Measurements from ENCODE around the gene CHMP2A. TPM values are rescaled to one million over a fixed set of nuclear protein-coding genes. Genes with fewer than 3 reads are reported as not detected.
"Not testable (repeated sequence)": the region's sequence is repeated elsewhere in the genome, so short reads cannot be mapped to it uniquely, and the experiment has no call there.

CHMP2A gene
- total RNA-seq, 1 experiment from 2014 or later: 109 TPM

DNA sequence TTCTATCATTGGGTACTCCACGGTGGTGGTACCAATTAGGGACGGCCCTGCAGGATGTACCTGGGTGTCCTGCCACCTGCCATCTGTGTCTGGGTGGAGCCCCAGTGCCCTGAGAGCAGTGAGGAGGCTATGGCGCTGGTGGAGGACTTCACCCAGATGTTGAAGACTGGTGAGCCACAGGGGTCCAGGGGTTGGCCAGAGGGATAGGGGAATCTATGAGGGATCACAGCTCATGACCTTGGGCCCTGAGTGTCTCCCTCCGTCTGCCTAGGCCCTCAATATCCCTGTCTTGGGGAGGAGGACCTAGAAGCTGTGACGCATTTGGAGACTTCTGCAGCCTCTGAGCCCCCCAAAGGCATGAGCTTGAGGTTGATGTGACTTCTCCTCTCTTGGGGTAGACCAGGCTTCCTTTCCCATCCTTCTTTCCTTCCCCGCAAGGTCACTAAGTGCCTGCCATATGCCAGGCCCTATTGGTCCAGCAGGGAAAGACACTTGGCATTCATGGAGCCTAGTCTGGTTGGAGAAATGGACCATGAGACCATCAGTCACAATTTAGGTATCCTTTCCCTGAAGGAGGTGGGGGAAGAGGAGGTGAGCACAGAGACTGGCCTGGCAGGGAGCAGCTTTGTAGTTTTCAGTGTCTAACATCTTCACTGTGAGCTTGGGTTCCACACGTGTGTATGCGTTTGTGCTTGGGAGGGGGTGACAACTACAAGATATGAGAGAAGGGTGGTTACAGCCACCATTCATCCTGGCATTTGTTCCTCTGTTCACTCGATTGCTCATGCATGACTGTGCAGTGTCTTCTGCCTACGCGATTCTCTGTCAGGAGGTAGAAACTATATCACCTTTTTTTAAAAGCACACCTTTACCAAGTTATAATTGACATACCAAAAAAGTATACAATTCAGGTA, 23.4 kb upstream of the CHMP2A start:
- Mint-ChIP-seq H3K36me3 (peaks cover 13% of the 10 kb centered on the region), H3K27me3 (ENCODE audit: low read depth) (no peaks in the 10 kb centered on the region), H3K4me3 (no peak overlapping the region), H3K4me1 (peaks cover 17% of the 10 kb centered on the region), H3K9me3 (no peaks in the 10 kb centered on the region), H3K27ac (peak overlapping the region; percentile 17; the same call in 1 of the 2 replicates)
- CTCF ChIA-PET: interaction anchor here (5.0 kb wide), 1 partner anchor 59 kb away, joined by 32 read pairs; the partner anchor contains the start of gene ZBTB45
- TF ChIP-seq ATF1 (CRISPR knock-in tag; IDR thresholded peaks at IDR 0.05) (no peak), FOXJ3 (CRISPR knock-in tag; IDR thresholded peaks at IDR 0.05; ENCODE audit: borderline replicate concordance) (no peak), NFATC4 (CRISPR knock-in tag; IDR thresholded peaks at IDR 0.05) (no peak), NR2C2 (CRISPR knock-in tag; IDR thresholded peaks at IDR 0.05) (no peak), RELA (CRISPR knock-in tag; IDR thresholded peaks at IDR 0.05; ENCODE audit: borderline replicate concordance) (no peak), NR3C1 (CRISPR knock-in tag; conservative IDR thresholded peaks at IDR 0.05; ENCODE audit: low read depth) (no peak), CREB1 (CRISPR knock-in tag; IDR thresholded peaks at IDR 0.05) (no peak), KAT7 (CRISPR knock-in tag; IDR thresholded peaks at IDR 0.05; ENCODE audit: borderline replicate concordance) (no peak), HMGA2 (CRISPR knock-in tag; IDR thresholded peaks at IDR 0.05) (no peak), OVOL2 (CRISPR knock-in tag; IDR thresholded peaks at IDR 0.05; ENCODE audit: borderline replicate concordance) (no peak), ELF4 (CRISPR knock-in tag; IDR thresholded peaks at IDR 0.05; ENCODE audit: low read depth) (no peak), PRRX2 (CRISPR knock-in tag; IDR thresholded peaks at IDR 0.05) (no peak), FOXK1 (CRISPR knock-in tag; IDR thresholded peaks at IDR 0.05) (no peak), ZNF317 (CRISPR knock-in tag; IDR thresholded peaks at IDR 0.05; ENCODE audit: borderline replicate concordance, low read depth) (no peak)
- TF ChIP-seq, protein P1, sequence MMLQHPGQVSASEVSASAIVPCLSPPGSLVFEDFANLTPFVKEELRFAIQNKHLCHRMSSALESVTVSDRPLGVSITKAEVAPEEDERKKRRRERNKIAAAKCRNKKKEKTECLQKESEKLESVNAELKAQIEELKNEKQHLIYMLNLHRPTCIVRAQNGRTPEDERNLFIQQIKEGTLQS (CRISPR knock-in tag; conservative IDR thresholded peaks at IDR 0.05): no peak
- TF ChIP-seq, protein P2, sequence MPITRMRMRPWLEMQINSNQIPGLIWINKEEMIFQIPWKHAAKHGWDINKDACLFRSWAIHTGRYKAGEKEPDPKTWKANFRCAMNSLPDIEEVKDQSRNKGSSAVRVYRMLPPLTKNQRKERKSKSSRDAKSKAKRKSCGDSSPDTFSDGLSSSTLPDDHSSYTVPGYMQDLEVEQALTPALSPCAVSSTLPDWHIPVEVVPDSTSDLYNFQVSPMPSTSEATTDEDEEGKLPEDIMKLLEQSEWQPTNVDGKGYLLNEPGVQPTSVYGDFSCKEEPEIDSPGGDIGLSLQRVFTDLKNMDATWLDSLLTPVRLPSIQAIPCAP (CRISPR knock-in tag; IDR thresholded peaks at IDR 0.05): no peak
- TF ChIP-seq, protein P3, sequence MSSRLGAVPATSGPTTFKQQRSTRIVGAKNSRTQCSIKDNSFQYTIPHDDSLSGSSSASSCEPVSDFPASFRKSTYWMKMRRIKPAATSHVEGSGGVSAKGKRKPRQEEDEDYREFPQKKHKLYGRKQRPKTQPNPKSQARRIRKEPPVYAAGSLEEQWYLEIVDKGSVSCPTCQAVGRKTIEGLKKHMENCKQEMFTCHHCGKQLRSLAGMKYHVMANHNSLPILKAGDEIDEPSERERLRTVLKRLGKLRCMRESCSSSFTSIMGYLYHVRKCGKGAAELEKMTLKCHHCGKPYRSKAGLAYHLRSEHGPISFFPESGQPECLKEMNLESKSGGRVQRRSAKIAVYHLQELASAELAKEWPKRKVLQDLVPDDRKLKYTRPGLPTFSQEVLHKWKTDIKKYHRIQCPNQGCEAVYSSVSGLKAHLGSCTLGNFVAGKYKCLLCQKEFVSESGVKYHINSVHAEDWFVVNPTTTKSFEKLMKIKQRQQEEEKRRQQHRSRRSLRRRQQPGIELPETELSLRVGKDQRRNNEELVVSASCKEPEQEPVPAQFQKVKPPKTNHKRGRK (CRISPR knock-in tag; IDR thresholded peaks at IDR 0.05; ENCODE audit: borderline replicate concordance): no peak
- ATAC-seq: no peak
- DNase-seq (ENCODE audit: low spot score): no peak
- POLR2A ChIA-PET: interaction anchor here (0.5 kb wide), 1 partner anchor 330 kb away, joined by 4 read pairs; no protein-coding TSS in a partner anchor

DNA sequence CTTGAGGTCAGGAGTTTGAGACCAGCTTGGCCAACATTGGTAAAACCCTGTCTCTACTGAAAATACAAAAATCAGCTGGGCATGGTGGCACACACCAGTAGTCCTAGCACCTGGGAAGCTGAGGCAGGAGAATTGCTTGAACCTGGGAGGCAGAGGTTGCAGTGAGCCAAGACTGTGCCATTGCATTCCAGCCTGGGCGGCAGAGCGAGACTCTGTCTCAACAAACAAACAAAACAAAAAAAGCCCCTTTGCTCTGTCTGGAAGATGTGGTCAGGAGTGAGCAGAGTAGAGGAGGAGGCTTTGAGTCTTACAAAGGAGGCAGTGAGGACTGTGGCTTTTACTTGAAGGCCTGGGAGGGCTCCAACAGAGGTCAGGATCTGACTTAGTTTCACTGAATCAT, 22.7 kb upstream of the CHMP2A start:
- H3K4me3 Mint-ChIP-seq; ATAC-seq; H3K27me3 Mint-ChIP-seq (ENCODE audit: low read depth); H3K9me3 Mint-ChIP-seq; POLR2A ChIA-PET; DNase-seq (ENCODE audit: low spot score); H3K36me3 Mint-ChIP-seq; H3K27ac Mint-ChIP-seq: not testable (repeated sequence)
- CTCF ChIA-PET: interaction anchor here (5.0 kb wide), 1 partner anchor 58 kb away, joined by 32 read pairs; the partner anchor contains the start of gene ZBTB45
- peaks cover 17% of the 10 kb centered on the region for H3K4me1 Mint-ChIP-seq

DNA sequence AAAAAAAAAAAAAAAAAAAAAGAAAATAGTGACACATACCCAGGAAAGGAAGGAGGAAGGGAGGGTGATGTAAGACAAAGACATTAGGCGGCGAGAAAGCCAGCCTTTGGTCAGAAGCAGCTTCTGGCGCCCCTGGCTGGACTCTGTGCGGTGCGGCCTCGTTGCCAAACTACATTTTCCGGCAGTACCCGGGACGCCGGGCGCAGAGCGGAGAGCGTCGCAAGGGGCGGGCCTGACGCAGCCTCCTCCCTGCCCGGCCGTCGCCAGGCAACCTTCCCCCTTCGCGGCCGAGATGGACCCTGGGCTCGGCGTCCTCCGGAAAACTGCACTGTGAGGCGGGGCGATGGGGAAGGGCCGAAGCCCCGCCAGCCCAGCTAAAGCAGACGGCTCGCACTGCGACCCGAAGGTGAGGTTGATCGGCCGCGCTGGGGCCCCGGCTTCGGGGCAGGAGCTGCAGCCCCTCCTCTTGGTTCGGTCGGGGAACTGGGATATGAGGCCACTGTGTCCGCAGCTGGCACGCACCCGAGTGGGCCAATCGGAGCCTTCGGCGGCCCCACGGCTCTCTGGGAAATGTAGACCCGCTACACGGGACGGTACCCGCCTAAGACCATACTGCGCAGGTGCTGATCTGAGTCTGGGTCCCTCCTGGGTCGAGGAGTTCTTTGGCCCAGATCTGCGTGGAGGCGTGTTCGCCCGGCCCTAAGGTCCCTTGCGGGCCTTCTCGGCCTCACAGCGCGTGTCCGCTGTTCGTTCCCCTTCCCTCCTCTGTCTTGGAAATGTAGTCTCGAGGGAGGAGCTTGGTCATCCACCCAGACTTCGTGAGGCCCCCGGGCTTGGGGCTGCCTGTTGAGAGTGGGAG, 20.5 kb upstream of the CHMP2A start:
- H3K36me3 Mint-ChIP-seq: peaks cover 7% of the 10 kb centered on the region; the same call in 1 of the 2 replicates
- peak; percentile 92 for DNase-seq (ENCODE audit: low spot score)
- CTCF ChIA-PET: interaction anchor here (0.5 to 2.0 kb wide), 9 partner anchors 10 to 231 kb away, joined by 3 to 26 read pairs (median 3); partner anchors contain the start of genes TRIM28 and ZBTB45
- peak overlapping the region; percentile 93 for H3K27ac Mint-ChIP-seq
- no peaks in the 10 kb centered on the region for H3K27me3 Mint-ChIP-seq (ENCODE audit: low read depth)
- no peaks in the 10 kb centered on the region for H3K9me3 Mint-ChIP-seq
- H3K4me1 Mint-ChIP-seq: peaks cover 17% of the 10 kb centered on the region
- POLR2A ChIA-PET: interaction anchor here (0.6 to 1.8 kb wide), 5 partner anchors 13 to 189 kb away, joined by 3 to 8 read pairs (median 6); partner anchors contain the start of genes CHMP2A, UBE2M and ZBTB45
- peak; percentile 60 for ATAC-seq
- peak overlapping the region; percentile 99 for H3K4me3 Mint-ChIP-seq
- TF ChIP-seq ZNF232 (CRISPR knock-in tag; IDR thresholded peaks at IDR 0.05) (0 out of 2 replicates have a peak, but pooled peaks have one; percentile 38), FOXK1 (CRISPR knock-in tag; IDR thresholded peaks at IDR 0.05) (no peak; the same call in 1 of the 2 replicates), NR1H2 (CRISPR knock-in tag; IDR thresholded peaks at IDR 0.05) (no peak), RELA (CRISPR knock-in tag; IDR thresholded peaks at IDR 0.05; ENCODE audit: borderline replicate concordance) (peak; percentile 72; the same call in 1 of the 2 replicates), NFYB (CRISPR knock-in tag; conservative IDR thresholded peaks at IDR 0.05; ENCODE audit: low read depth) (peak; percentile 74)
- TF ChIP-seq, protein P4, sequence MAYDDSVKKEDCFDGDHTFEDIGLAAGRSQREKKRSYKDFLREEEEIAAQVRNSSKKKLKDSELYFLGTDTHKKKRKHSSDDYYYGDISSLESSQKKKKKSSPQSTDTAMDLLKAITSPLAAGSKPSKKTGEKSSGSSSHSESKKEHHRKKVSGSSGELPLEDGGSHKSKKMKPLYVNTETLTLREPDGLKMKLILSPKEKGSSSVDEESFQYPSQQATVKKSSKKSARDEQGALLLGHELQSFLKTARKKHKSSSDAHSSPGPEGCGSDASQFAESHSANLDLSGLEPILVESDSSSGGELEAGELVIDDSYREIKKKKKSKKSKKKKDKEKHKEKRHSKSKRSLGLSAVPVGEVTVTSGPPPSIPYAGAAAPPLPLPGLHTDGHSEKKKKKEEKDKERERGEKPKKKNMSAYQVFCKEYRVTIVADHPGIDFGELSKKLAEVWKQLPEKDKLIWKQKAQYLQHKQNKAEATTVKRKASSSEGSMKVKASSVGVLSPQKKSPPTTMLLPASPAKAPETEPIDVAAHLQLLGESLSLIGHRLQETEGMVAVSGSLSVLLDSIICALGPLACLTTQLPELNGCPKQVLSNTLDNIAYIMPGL (CRISPR knock-in tag; IDR thresholded peaks at IDR 0.05): peak; percentile 27; the same call in 1 of the 2 replicates
- TF ChIP-seq, protein P5, sequence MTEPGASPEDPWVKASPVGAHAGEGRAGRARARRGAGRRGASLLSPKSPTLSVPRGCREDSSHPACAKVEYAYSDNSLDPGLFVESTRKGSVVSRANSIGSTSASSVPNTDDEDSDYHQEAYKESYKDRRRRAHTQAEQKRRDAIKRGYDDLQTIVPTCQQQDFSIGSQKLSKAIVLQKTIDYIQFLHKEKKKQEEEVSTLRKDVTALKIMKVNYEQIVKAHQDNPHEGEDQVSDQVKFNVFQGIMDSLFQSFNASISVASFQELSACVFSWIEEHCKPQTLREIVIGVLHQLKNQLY (CRISPR knock-in tag; IDR thresholded peaks at IDR 0.05): no peak
- TF ChIP-seq, protein P6, sequence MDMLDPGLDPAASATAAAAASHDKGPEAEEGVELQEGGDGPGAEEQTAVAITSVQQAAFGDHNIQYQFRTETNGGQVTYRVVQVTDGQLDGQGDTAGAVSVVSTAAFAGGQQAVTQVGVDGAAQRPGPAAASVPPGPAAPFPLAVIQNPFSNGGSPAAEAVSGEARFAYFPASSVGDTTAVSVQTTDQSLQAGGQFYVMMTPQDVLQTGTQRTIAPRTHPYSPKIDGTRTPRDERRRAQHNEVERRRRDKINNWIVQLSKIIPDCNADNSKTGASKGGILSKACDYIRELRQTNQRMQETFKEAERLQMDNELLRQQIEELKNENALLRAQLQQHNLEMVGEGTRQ (CRISPR knock-in tag; IDR thresholded peaks at IDR 0.05): 0 out of 2 replicates have a peak, but pooled peaks have one; percentile 20
